K562 (cell line): ENCODE results near the gene KHSRP. TPM values are rescaled to one million over a fixed set of nuclear protein-coding genes. Genes with fewer than 3 reads are reported as not detected.
A peak's percentile ranks its signal among the peaks of the same experiment; 100 is the strongest.

ENCODE experiments used
- ATAC-seq: fragments of 200-7000 bp; cut with Tn5 transposase; 3 replicates; pipeline ENCODE4 v1.9.1; 2020; ENCODE audit warnings: moderate library complexity
- BruUV-seq: library from RNA; stranded (reverse); fragments of 400-500 nt; replicated peaks from 2 replicates; lab custom pipeline; 2021; lab: Mats Ljungman, UMichigan
- CTCF ChIA-PET: fragments of 300-600 bp; formaldehyde crosslinking; extraction: SDS; loops from one replicate; lab custom pipeline; 2021; ENCODE audit warnings: low intra/inter-chr PET ratio; lab: Yijun Ruan, JAX
- POLR2A ChIA-PET: fragments of 300-600, 350-650 bp; sonication (Branson Sonifier 250); formaldehyde crosslinking; extraction: SDS; loops from one replicate; lab custom pipeline; 2021; ENCODE audit warnings: antibody characterized with exemption, inconsistent platforms; lab: Yijun Ruan, JAX
- DNase-seq, 4 experiments: peaks; one replicate each; pipeline versions ENCODE4 v3.0.0 to v3.0.0-alpha.2; 2011 to 2018; ENCODE audit warnings: low spot score in 3 of 4, mixed read lengths in 3 of 4; ENCODE audit errors: extremely low read depth in 1 of 4
- FAIRE-seq: peaks from 2 replicates; lab custom pipeline; 2011; peaks lifted over from hg19 to GRCh38; lab: Jason Lieb, UNC
- H2AFZ ChIP-seq: 2 replicates; pipeline ENCODE4 v1.6.0; 2011; ENCODE audit warnings: low read depth, low read length, control low read depth, inconsistent platforms
- H3K27ac ChIP-seq: fragments of 200-600 bp; 3 replicates; pipeline ENCODE4 v1.8.0; 2011; ENCODE audit warnings: low read depth, mild to moderate bottlenecking, control low read depth, inconsistent platforms, low read length, moderate library complexity, mixed read lengths; ENCODE audit errors: extremely low read depth
- H3K27me3 ChIP-seq, 2 experiments: fragments of 300-600 bp in 1 of 2; 2 replicates in 1 of 2; 3 replicates in 1 of 2; pipeline versions ENCODE4 v1.6.0 to v1.8.0; 2011; ENCODE audit warnings: inconsistent platforms in 2 of 2, low read length in 2 of 2, mild to moderate bottlenecking in 1 of 2, mixed read lengths in 1 of 2, moderate library complexity in 1 of 2; ENCODE audit not compliant: control insufficient read depth in 2 of 2, insufficient read depth in 2 of 2
- H3K36me3 ChIP-seq: fragments of 300-600 bp; 3 replicates; pipeline ENCODE4 v1.8.0; 2011; ENCODE audit warnings: mild to moderate bottlenecking, low read length, inconsistent platforms; ENCODE audit not compliant: control insufficient read depth, insufficient read depth
- H3K4me1 ChIP-seq, 2 experiments: fragments of 200-600 bp in 1 of 2; replicated peaks in 1 of 2; 2 replicates in 1 of 2; 3 replicates in 1 of 2; pipeline versions ENCODE4 v1.5.1 to v1.8.0; 2011; ENCODE audit warnings: inconsistent platforms in 2 of 2, low read length in 2 of 2, mild to moderate bottlenecking in 1 of 2, mixed read lengths in 1 of 2, moderate library complexity in 1 of 2; ENCODE audit not compliant: control insufficient read depth in 2 of 2, insufficient read depth in 2 of 2
- H3K4me2 ChIP-seq: 2 replicates; pipeline ENCODE4 v1.6.1; 2011; ENCODE audit warnings: low read length, control low read depth, inconsistent platforms, mixed read lengths; ENCODE audit not compliant: insufficient read depth
- H3K4me3 ChIP-seq: fragments of 200-600 bp; sonication (generic), shearing (Covaris generic); 2 replicates; pipeline ENCODE4 v1.5.1; 2016; ENCODE audit warnings: control low read depth, inconsistent platforms
- H3K79me2 ChIP-seq: fragments of 200-600 bp; 3 replicates; pipeline ENCODE4 v1.8.0; 2011; ENCODE audit warnings: low read length, inconsistent platforms; ENCODE audit not compliant: control insufficient read depth, insufficient read depth
- H3K9ac ChIP-seq, 2 experiments: 2 replicates each; pipeline versions ENCODE4 v1.6.0 to v1.6.1; 2011; ENCODE audit warnings: low read depth in 2 of 2, low read length in 2 of 2, control low read depth in 1 of 2, inconsistent platforms in 1 of 2, mild to moderate bottlenecking in 1 of 2, mixed read lengths in 1 of 2; ENCODE audit not compliant: insufficient read depth in 1 of 2
- H3K9me1 ChIP-seq: one replicate; pipeline ENCODE4 v1.6.0; 2011; ENCODE audit warnings: inconsistent platforms, mild to moderate bottlenecking, low read length, moderate library complexity; ENCODE audit not compliant: control insufficient read depth, insufficient read depth
- H3K9me3 ChIP-seq: replicated peaks from 2 replicates; pipeline ENCODE4 v1.5.1; 2011; ENCODE audit warnings: low read depth, low read length, inconsistent platforms; ENCODE audit not compliant: control insufficient read depth, insufficient read depth
- H4K20me1 ChIP-seq: replicated peaks from 2 replicates; pipeline ENCODE4 v1.6.1; 2011; ENCODE audit warnings: low read length, inconsistent platforms, mixed read lengths; ENCODE audit not compliant: control insufficient read depth, insufficient read depth
- ARID4B ChIP-seq: sonication (generic); formaldehyde crosslinking; IDR thresholded peaks from 2 replicates; pipeline ENCODE4 v1.8.0; 2022; ENCODE audit warnings: mild to moderate bottlenecking, missing genetic modification reagents
- CLOCK ChIP-seq: fragments of 250-450 bp; sonication (Bioruptor Pico); IDR thresholded peaks from 2 replicates; pipeline ENCODE4 v1.4.0; 2020; ENCODE audit warnings: mild to moderate bottlenecking, moderate library complexity, borderline replicate concordance
- DIDO1 ChIP-seq: fragments of 450-650 bp; IDR thresholded peaks from 2 replicates; pipeline ENCODE4 v1.6.1; 2016; ENCODE audit warnings: low read depth, missing biosample characterization, missing genetic modification characterization
- NFXL1 ChIP-seq: fragments of 450-650 bp; formaldehyde crosslinking; IDR thresholded peaks from 2 replicates; pipeline ENCODE4 v1.4.0; 2021; ENCODE audit warnings: mild to moderate bottlenecking
- RNF219 ChIP-seq: fragments of 250-450 bp; sonication (Bioruptor Pico); IDR thresholded peaks from 2 replicates; pipeline ENCODE4 v1.5.0; 2022; ENCODE audit warnings: mild to moderate bottlenecking
- SRSF3 ChIP-seq: fragments of 200-400 bp; formaldehyde crosslinking; IDR thresholded peaks from 2 replicates; pipeline ENCODE4 v1.6.1; 2016; ENCODE audit warnings: mild to moderate bottlenecking, low read length, moderate library complexity; ENCODE audit not compliant: insufficient read depth
- STAT5B ChIP-seq: fragments of 250-450 bp; sonication (Bioruptor Pico); IDR thresholded peaks from 2 replicates; pipeline ENCODE4 v1.8.0; 2021; ENCODE audit warnings: mild to moderate bottlenecking, inconsistent platforms
- TCFL5 ChIP-seq: fragments of 250-450 bp; sonication (Bioruptor Pico); conservative IDR thresholded peaks from 2 replicates; pipeline ENCODE4 v1.6.1; 2021; ENCODE audit warnings: mild to moderate bottlenecking, moderate library complexity, matching md5 sums
- ZBTB12 ChIP-seq: fragments of 250-450 bp; sonication (Bioruptor Pico); IDR thresholded peaks from 2 replicates; pipeline ENCODE4 v1.4.0; 2020
- ZNF3 ChIP-seq: fragments of 250-450 bp; sonication (Bioruptor Pico); IDR thresholded peaks from 2 replicates; pipeline ENCODE4 v1.5.0; 2021; ENCODE audit warnings: mild to moderate bottlenecking, moderate library complexity
- ZNF561 ChIP-seq: fragments of 450-650 bp; formaldehyde crosslinking; conservative IDR thresholded peaks from 2 replicates; pipeline ENCODE4 v1.4.0; 2020; ENCODE audit warnings: mild to moderate bottlenecking, moderate library complexity
- WGBS: fragments of 100-300 bp; shearing (Covaris generic); methylation state at CpG from one replicate; pipeline ENCODE4 v1.1.6; 2016; ENCODE audit warnings: low coverage, mixed read lengths; ENCODE audit not compliant: insufficient coverage; ENCODE audit errors: missing lambda C conversion rate; 5-methylcytosine and 5-hydroxymethylcytosine counted together
- in situ Hi-C: fragments of 300-500 bp; cut with MboI; formaldehyde crosslinking; loops from 4 replicates; pipeline ENCODE4 v1.15.0; 2018; ENCODE audit warnings: inconsistent platforms, mixed read lengths
- intact Hi-C: fragments of 100-400 bp; cut with micrococcal nuclease; formaldehyde crosslinking; loops from 2 replicates; pipeline ENCODE4 v1.14.2; 2022
- polyA plus RNA-seq, 8 experiments: library from polyadenylated mRNA; depleted of rRNA in 4 of 8; stranded (reverse) in 5 of 8; unstranded in 3 of 8; fragments of >200 nt; fragmentation: Nextera tagmentation in 2 of 8; fragmentation: Illumina TruSeq in 1 of 8; extraction: Ambion mirVana in 2 of 8; extraction: Trizol in 1 of 8; gene quantifications; 2 replicates each; pipeline versions ENCODE4 v1.2.1 to v1.2.3, GENCODE V29; 2011 to 2014; ENCODE audit warnings: inconsistent platforms in 1 of 8, missing spikeins in 1 of 8
- total RNA-seq, 7 experiments: library from RNA; depleted of rRNA in 6 of 7; stranded (reverse); fragments of >200 nt in 6 of 7; fragmentation: Illumina TruSeq in 2 of 7; extraction: Trizol in 2 of 7; gene quantifications; 2 replicates each; pipeline versions ENCODE4 v1.2.1 to v1.2.3, GENCODE V29; 2011 to 2021; ENCODE audit warnings: low replicate concordance in 1 of 7

KHSRP gene
- total and polyA plus RNA-seq, 9 of the 15 experiments (the other 6 are each of a cell fraction or from before 2014, with no cell fraction given), result 4.2 to 564 (median 139) TPM

GRCh38 chr19:6372594-6373095, 52.0 kb downstream of the KHSRP start, which contains the start of gene ALKBH7:
Gene ALKBH7, plus strand, starts transcription at chr19:6372794. Its CDS starts 27 bp downstream, at chr19:6372821.
- H3K4me1 ChIP-seq, result peaks cover 8 to 62% of the 10 kb centered on the region in 2 experiments
- peaks cover 35% of the 10 kb centered on the region; the same call in 2 of the 3 replicates for H3K36me3 ChIP-seq
- H3K4me2 ChIP-seq, result peak within 1 kb of the TSS; percentile 94
- peak within 1 kb of the TSS; percentile 97 for H2AFZ ChIP-seq
- ATAC-seq (peak; percentile 88), DNase-seq (peak; percentile 89 to 100 (median 92)), FAIRE-seq (no peak)
- H3K9me3 ChIP-seq, result no peaks in the 10 kb centered on the region
- in situ Hi-C loops, result no loop called here
- peak within 1 kb of the TSS; percentile 99 for H3K4me3 ChIP-seq
- no TSS peak for BruUV-seq
- 1% methylated on average over 46 of the region's 47 CpGs for WGBS
- POLR2A ChIA-PET, result interaction anchor here (0.6 to 2.0 kb wide), 19 partner anchors 10 to 1459 kb away, joined by 3 to 29 read pairs (median 3); partner anchors contain the start of genes CLPP, GTF2F1, KHSRP and TNFSF9
- H3K9me1 ChIP-seq, result no peaks in the 10 kb centered on the region
- no peaks in the 10 kb centered on the region for H4K20me1 ChIP-seq
- no peaks in the 10 kb centered on the region for H3K27me3 ChIP-seq
- CTCF ChIA-PET, result no interaction called here
- peak within 1 kb of the TSS; percentile 97 for H3K27ac ChIP-seq
- peak within 1 kb of the TSS; percentile 78 to 94 for H3K9ac ChIP-seq
- peaks cover 7% of the 10 kb centered on the region; the same call in 2 of the 3 replicates for H3K79me2 ChIP-seq
- intact Hi-C loops, result no loop called here
- no peak for TF ChIP-seq TCFL5 (CRISPR knock-in tag)
- TF ChIP-seq SRSF3, result no peak
- no peak for TF ChIP-seq ZNF561 (CRISPR knock-in tag)
- no peak for TF ChIP-seq NFXL1 (CRISPR knock-in tag)
- TF ChIP-seq STAT5B (CRISPR knock-in tag), result no peak
- TF ChIP-seq ZBTB12 (CRISPR knock-in tag), result no peak
- no peak for TF ChIP-seq DIDO1 (tag)
- no peak for TF ChIP-seq ZNF3 (CRISPR knock-in tag)
- no peak for TF ChIP-seq CLOCK (CRISPR knock-in tag)
- peak; percentile 85 for TF ChIP-seq ARID4B
- no peak for TF ChIP-seq RNF219 (CRISPR knock-in tag)
